WTC11 (cell line): ENCODE data around the gene RAD9A. TPM values are rescaled to one million over a fixed set of nuclear protein-coding genes. Genes with fewer than 3 reads are reported as not detected.
A peak's percentile ranks its signal among the peaks of the same experiment; 100 is the strongest.

Source experiments
- ATAC-seq: fragments of 200-7000 bp; cut with Tn5 transposase; 2 replicates; pipeline ENCODE4 v1.10.0; 2021; ENCODE audit warnings: mild to moderate bottlenecking, moderate library complexity
- CTCF ChIA-PET: fragments of 300-600 bp; sonication (Branson Sonifier 250); formaldehyde crosslinking; loops from one replicate; lab custom pipeline; 2021; ENCODE audit warnings: antibody characterized with exemption; lab: Charles Lee
- POLR2A ChIA-PET: fragments of 350-600 bp; sonication (Branson Sonifier 250); formaldehyde crosslinking; loops from one replicate; lab custom pipeline; 2021; ENCODE audit warnings: antibody characterized with exemption; lab: Charles Lee
- DNase-seq: peaks from one replicate; pipeline ENCODE4 v3.0.0; 2021; ENCODE audit warnings: low spot score
- H3K27ac Mint-ChIP-seq: 2 replicates; pipeline ENCODE4 v1.8.0; 2021; ENCODE audit warnings: mixed read lengths
- H3K27me3 Mint-ChIP-seq: 2 replicates; pipeline ENCODE4 v1.8.0; 2021; ENCODE audit warnings: low read depth, mild to moderate bottlenecking, moderate library complexity, mixed read lengths
- H3K36me3 Mint-ChIP-seq: 2 replicates; pipeline ENCODE4 v1.8.0; 2021; ENCODE audit warnings: mixed read lengths
- H3K4me1 Mint-ChIP-seq: 2 replicates; pipeline ENCODE4 v1.8.0; 2022; ENCODE audit warnings: mixed read lengths
- H3K4me3 Mint-ChIP-seq: 2 replicates; pipeline ENCODE4 v1.8.0; 2021; ENCODE audit warnings: mild to moderate bottlenecking, moderate library complexity, mixed read lengths
- H3K9me3 Mint-ChIP-seq: 2 replicates; pipeline ENCODE4 v1.8.0; 2021; ENCODE audit warnings: mixed read lengths
- CBFB ChIP-seq: sonication (generic); formaldehyde crosslinking; IDR thresholded peaks from 2 replicates; pipeline ENCODE4 v1.8.1; 2022; ENCODE audit warnings: mild to moderate bottlenecking, low read depth, missing genetic modification reagents
- CREB1 ChIP-seq: sonication (generic); formaldehyde crosslinking; IDR thresholded peaks from 2 replicates; pipeline ENCODE4 v1.8.0; 2023; ENCODE audit warnings: mild to moderate bottlenecking, missing genetic modification reagents
- FOXK1 ChIP-seq: sonication (generic); formaldehyde crosslinking; IDR thresholded peaks from 2 replicates; pipeline ENCODE4 v1.8.0; 2022; ENCODE audit warnings: mild to moderate bottlenecking, moderate library complexity, missing genetic modification reagents
- FOXP1 ChIP-seq: sonication (generic); formaldehyde crosslinking; IDR thresholded peaks from 2 replicates; pipeline ENCODE4 v1.8.0; 2022; ENCODE audit warnings: missing genetic modification reagents, mild to moderate bottlenecking, moderate library complexity, borderline replicate concordance
- GRHL2 ChIP-seq: fragments of 250-450 bp; sonication (Bioruptor Pico); IDR thresholded peaks from 2 replicates; pipeline ENCODE4 v1.8.0; 2022; ENCODE audit warnings: mild to moderate bottlenecking, moderate library complexity; ENCODE audit not compliant: insufficient replicate concordance, severe bottlenecking
- GTF2I ChIP-seq: fragments of 250-450 bp; sonication (Bioruptor Pico); conservative IDR thresholded peaks from 2 replicates; pipeline ENCODE4 v1.4.0; 2021; ENCODE audit warnings: mild to moderate bottlenecking
- KAT7 ChIP-seq: sonication (generic); formaldehyde crosslinking; IDR thresholded peaks from 2 replicates; pipeline ENCODE4 v1.8.1; 2023; ENCODE audit warnings: missing genetic modification reagents, mild to moderate bottlenecking, borderline replicate concordance
- NFYB ChIP-seq: sonication (generic); formaldehyde crosslinking; conservative IDR thresholded peaks from 2 replicates; pipeline ENCODE4 v1.8.0; 2022; ENCODE audit warnings: low read depth, missing genetic modification reagents
- PRRX2 ChIP-seq: fragments of 250-450 bp; sonication (Bioruptor Pico); IDR thresholded peaks from 2 replicates; pipeline ENCODE4 v1.8.0; 2021; ENCODE audit warnings: mild to moderate bottlenecking
- RELA ChIP-seq: sonication (generic); formaldehyde crosslinking; IDR thresholded peaks from 2 replicates; pipeline ENCODE4 v1.8.1; 2022; ENCODE audit warnings: missing genetic modification reagents, mild to moderate bottlenecking, borderline replicate concordance
- SMAD4 ChIP-seq: sonication (generic); formaldehyde crosslinking; IDR thresholded peaks from 2 replicates; pipeline ENCODE4 v1.8.0; 2022; ENCODE audit warnings: mild to moderate bottlenecking, missing genetic modification reagents
- SP1 ChIP-seq: sonication (generic); formaldehyde crosslinking; conservative IDR thresholded peaks from 2 replicates; pipeline ENCODE4 v1.8.1; 2022; ENCODE audit warnings: missing genetic modification reagents
- TEAD4 ChIP-seq: sonication (generic); formaldehyde crosslinking; IDR thresholded peaks from 2 replicates; pipeline ENCODE4 v1.8.0; 2022; ENCODE audit warnings: mild to moderate bottlenecking, missing genetic modification reagents
- ZNF138 ChIP-seq: sonication (generic); formaldehyde crosslinking; conservative IDR thresholded peaks from 2 replicates; pipeline ENCODE4 v1.8.1; 2022; ENCODE audit warnings: mild to moderate bottlenecking, moderate library complexity, missing genetic modification reagents
- ZNF317 ChIP-seq: sonication (generic); formaldehyde crosslinking; IDR thresholded peaks from 2 replicates; pipeline ENCODE4 v1.8.1; 2023; ENCODE audit warnings: low read depth, mild to moderate bottlenecking, moderate library complexity, missing genetic modification reagents, borderline replicate concordance
- total RNA-seq: library from RNA; stranded (reverse); gene quantifications from 3 replicates; pipeline ENCODE4 v1.2.3, GENCODE V29; 2021
- TF ChIP-seq, protein P1 (sequence below): fragments of 250-450 bp; sonication (Bioruptor Pico); conservative IDR thresholded peaks from 2 replicates; pipeline ENCODE4 v1.9.0; 2021; ENCODE audit warnings: mild to moderate bottlenecking
- TF ChIP-seq, protein P2 (sequence below): sonication (generic); formaldehyde crosslinking; IDR thresholded peaks from 2 replicates; pipeline ENCODE4 v1.8.0; 2022; ENCODE audit warnings: missing genetic modification reagents
- TF ChIP-seq, protein P3 (sequence below): sonication (generic); formaldehyde crosslinking; IDR thresholded peaks from 2 replicates; pipeline ENCODE4 v1.8.1; 2023; ENCODE audit warnings: mild to moderate bottlenecking, missing genetic modification reagents, moderate library complexity
- TF ChIP-seq, protein P4 (sequence below): sonication (generic); formaldehyde crosslinking; IDR thresholded peaks from 2 replicates; pipeline ENCODE4 v1.8.0; 2022; ENCODE audit warnings: mild to moderate bottlenecking, missing genetic modification reagents

The RAD9A gene
- total RNA-seq, 1 experiment from 2014 or later, result 45.5 TPM

DNA sequence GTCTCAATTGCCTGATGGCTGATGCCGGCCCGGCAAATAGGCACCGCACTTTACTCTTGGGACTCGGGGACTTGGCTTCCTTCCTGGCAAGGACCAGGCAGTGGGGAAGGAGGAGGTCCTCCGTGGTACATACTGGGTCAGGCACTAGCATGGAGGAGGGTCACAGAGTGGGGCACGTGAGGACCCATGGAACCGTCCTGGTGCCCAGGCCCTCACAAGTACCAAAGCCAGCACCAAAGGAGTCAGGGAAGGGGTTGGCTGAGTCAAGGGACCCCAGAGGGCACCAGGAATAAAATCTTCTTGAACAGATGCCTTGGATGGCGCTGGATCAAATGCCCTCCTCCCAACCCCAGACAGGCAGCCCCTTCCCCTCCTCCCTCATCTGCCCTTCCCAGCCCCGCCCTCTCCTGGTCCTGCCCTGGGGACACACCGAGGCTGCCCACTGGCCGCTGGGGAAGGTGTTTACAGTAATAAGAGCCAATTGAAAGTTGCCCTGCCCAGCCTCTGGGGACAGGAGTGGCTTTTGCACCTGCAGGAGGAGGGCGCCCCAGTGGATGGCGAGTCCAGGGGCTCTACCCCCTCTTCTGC is 18.1 kb downstream of the RAD9A start:
- no peaks in the 10 kb centered on the region for H3K36me3 Mint-ChIP-seq
- DNase-seq (peak; percentile 85), ATAC-seq (peak; percentile 89)
- H3K4me1 Mint-ChIP-seq, result peaks cover 16% of the 10 kb centered on the region
- no peak overlapping the region; the same call in 1 of the 2 replicates for H3K27ac Mint-ChIP-seq
- H3K9me3 Mint-ChIP-seq, result no peaks in the 10 kb centered on the region
- peak; percentile 91 for TF ChIP-seq FOXK1 (CRISPR knock-in tag)
- TF ChIP-seq ZNF138 (CRISPR knock-in tag), result no peak
- TF ChIP-seq CBFB, result no peak
- 0 out of 2 replicates have a peak, but pooled peaks have one; percentile 65 for TF ChIP-seq FOXP1
- TF ChIP-seq SP1 (CRISPR knock-in tag), result peak; percentile 47; the same call in 1 of the 2 replicates
- no peak for TF ChIP-seq GRHL2 (CRISPR knock-in tag)
- no peak for TF ChIP-seq CREB1 (CRISPR knock-in tag)
- TF ChIP-seq, protein P1, sequence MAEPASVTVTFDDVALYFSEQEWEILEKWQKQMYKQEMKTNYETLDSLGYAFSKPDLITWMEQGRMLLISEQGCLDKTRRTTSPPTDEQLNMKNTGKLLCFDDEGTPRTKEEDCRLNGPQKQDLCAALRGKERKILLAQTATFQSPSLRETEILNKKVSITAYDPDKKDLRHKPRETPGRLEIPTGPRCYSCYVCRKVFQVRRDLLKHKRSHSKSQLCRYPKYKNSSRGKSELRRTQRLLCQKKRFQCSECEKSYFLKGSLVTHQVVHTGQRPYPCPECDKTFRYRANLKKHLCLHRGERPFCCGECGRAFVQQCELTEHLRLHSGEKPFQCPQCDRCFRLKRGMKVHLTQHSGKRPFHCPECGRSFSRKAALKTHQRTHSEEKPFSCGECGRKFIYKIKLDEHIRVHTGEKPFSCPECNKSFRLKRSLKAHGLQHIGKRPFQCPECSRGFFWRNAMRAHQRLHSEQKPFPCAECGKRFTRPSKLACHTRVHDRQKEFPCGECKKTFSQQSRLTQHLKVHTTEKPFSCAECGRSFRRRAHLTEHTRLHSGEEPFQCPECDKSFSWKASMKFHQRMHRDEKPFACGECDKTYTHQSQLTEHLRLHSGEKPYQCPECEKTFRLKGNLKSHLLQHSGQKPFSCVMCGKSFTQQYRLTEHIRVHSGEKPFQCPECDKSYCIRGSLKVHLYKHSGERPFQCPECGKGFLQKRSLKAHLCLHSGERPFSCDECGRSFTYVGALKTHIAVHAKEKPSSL (CRISPR knock-in tag), result no peak
- TF ChIP-seq NFYB (CRISPR knock-in tag), result peak; percentile 57; the same call in 1 of the 2 replicates
- no peak for TF ChIP-seq TEAD4 (CRISPR knock-in tag)
- peak overlapping the region; percentile 22; the same call in 1 of the 2 replicates for H3K4me3 Mint-ChIP-seq
- POLR2A ChIA-PET, result no interaction called here
- H3K27me3 Mint-ChIP-seq, result peaks cover 21% of the 10 kb centered on the region
- CTCF ChIA-PET, result no interaction called here

DNA sequence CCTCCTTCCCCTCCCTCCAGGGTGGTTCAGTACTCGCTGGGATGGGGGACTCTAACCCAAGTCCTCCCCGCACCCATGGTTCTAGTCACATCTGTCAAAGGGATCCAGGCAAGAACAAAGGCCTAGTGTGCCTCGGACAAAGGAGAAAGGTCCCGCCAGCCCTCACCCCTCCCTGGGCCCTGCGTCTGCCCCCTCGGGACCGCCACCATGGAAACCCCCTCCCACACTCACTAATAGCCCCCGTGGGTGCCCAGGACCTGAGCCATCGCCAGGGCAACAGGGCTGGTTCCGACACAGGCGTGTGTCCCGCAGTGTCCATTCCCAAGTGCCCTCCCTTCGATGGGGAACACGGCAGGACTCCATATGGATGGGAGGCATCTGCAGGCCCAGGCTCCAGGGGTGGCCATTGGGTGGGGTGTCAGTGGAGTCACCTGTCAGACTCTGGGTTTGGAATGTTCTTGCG is 18.6 kb downstream of the RAD9A start:
- 0 out of 2 replicates have a peak overlapping the region, but pooled peaks have one; percentile 22 for H3K4me3 Mint-ChIP-seq
- POLR2A ChIA-PET, result no interaction called here
- TF ChIP-seq FOXP1 (0 out of 2 replicates have a peak, but pooled peaks have one; percentile 12), PRRX2 (no peak), KAT7 (CRISPR knock-in tag) (no peak), GTF2I (no peak), RELA (CRISPR knock-in tag) (no peak)
- TF ChIP-seq, protein P2, sequence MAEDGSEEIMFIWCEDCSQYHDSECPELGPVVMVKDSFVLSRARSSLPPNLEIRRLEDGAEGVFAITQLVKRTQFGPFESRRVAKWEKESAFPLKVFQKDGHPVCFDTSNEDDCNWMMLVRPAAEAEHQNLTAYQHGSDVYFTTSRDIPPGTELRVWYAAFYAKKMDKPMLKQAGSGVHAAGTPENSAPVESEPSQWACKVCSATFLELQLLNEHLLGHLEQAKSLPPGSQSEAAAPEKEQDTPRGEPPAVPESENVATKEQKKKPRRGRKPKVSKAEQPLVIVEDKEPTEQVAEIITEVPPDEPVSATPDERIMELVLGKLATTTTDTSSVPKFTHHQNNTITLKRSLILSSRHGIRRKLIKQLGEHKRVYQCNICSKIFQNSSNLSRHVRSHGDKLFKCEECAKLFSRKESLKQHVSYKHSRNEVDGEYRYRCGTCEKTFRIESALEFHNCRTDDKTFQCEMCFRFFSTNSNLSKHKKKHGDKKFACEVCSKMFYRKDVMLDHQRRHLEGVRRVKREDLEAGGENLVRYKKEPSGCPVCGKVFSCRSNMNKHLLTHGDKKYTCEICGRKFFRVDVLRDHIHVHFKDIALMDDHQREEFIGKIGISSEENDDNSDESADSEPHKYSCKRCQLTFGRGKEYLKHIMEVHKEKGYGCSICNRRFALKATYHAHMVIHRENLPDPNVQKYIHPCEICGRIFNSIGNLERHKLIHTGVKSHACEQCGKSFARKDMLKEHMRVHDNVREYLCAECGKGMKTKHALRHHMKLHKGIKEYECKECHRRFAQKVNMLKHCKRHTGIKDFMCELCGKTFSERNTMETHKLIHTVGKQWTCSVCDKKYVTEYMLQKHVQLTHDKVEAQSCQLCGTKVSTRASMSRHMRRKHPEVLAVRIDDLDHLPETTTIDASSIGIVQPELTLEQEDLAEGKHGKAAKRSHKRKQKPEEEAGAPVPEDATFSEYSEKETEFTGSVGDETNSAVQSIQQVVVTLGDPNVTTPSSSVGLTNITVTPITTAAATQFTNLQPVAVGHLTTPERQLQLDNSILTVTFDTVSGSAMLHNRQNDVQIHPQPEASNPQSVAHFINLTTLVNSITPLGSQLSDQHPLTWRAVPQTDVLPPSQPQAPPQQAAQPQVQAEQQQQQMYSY (CRISPR knock-in tag), result no peak
- TF ChIP-seq, all 79 proteins: peak for 1
- Mint-ChIP-seq H3K4me1 (peaks cover 16% of the 10 kb centered on the region), H3K27ac (no peak overlapping the region), H3K36me3 (no peaks in the 10 kb centered on the region), H3K9me3 (no peaks in the 10 kb centered on the region), H3K27me3 (peaks cover 21% of the 10 kb centered on the region)
- no peak for ATAC-seq
- no peak for DNase-seq
- CTCF ChIA-PET, result no interaction called here

DNA sequence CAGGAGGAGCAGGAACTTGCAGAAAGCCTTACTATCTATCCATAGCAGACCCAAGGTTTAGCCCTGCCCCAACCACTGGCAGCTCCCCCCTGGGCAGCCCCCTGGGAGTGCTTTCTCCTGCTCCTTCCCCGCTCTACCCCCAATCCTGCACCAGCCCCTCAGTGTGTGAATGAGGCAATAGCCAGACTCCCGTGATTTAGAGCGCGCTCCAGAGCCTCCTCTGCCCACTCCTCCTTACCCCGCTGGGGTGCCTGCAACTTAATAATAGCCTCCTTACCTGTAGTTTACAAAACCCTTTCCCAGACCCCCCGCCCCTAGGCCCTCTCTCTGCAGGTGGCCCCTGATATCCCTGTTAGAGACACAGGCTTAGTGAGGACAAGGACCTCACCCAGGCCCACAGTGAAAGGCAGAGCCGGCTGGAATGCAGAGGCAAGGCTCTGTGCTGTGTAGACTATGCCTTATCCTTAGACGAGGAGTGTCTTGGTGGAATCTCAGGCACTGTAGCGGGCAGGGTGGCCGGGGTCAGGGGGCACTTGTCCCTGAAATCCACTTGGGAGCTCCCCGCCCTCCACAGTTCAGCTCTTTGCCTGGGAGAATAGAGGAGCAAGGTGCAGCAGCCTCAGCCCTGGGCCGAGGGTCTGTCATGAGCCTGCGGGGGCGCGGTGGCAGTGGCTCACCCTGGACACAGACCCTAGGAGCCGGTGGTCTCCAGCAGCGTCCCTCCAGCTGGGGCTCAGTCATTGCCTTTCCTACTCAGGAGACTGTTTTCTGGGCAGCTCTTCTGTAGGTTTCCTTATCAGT is 19.4 kb downstream of the RAD9A start:
- TF ChIP-seq PRRX2 (no peak), ZNF317 (CRISPR knock-in tag) (no peak), SMAD4 (CRISPR knock-in tag) (no peak)
- TF ChIP-seq, protein P3, sequence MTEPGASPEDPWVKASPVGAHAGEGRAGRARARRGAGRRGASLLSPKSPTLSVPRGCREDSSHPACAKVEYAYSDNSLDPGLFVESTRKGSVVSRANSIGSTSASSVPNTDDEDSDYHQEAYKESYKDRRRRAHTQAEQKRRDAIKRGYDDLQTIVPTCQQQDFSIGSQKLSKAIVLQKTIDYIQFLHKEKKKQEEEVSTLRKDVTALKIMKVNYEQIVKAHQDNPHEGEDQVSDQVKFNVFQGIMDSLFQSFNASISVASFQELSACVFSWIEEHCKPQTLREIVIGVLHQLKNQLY (CRISPR knock-in tag), result no peak
- TF ChIP-seq, protein P4, sequence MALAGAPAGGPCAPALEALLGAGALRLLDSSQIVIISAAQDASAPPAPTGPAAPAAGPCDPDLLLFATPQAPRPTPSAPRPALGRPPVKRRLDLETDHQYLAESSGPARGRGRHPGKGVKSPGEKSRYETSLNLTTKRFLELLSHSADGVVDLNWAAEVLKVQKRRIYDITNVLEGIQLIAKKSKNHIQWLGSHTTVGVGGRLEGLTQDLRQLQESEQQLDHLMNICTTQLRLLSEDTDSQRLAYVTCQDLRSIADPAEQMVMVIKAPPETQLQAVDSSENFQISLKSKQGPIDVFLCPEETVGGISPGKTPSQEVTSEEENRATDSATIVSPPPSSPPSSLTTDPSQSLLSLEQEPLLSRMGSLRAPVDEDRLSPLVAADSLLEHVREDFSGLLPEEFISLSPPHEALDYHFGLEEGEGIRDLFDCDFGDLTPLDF (CRISPR knock-in tag), result no peak
- ChIA-PET CTCF (no interaction called here), POLR2A (no interaction called here)
- H3K9me3 Mint-ChIP-seq, result no peaks in the 10 kb centered on the region
- no peak overlapping the region for H3K4me3 Mint-ChIP-seq
- no peak for DNase-seq
- no peak for ATAC-seq
- peaks cover 19% of the 10 kb centered on the region for H3K4me1 Mint-ChIP-seq
- peaks cover 21% of the 10 kb centered on the region for H3K27me3 Mint-ChIP-seq
- no peaks in the 10 kb centered on the region for H3K36me3 Mint-ChIP-seq
- no peak overlapping the region for H3K27ac Mint-ChIP-seq
